Forelimb muscle (tissue), 1 donor: ENCODE measurements around the gene ACAA2. TPM values are rescaled to one million over a fixed set of nuclear protein-coding genes. Genes with fewer than 3 reads are reported as not detected.

Experiments used
- DNase-seq: peaks from one replicate; pipeline ENCODE4 v3.0.0-alpha.2; 2013; ENCODE audit warnings: low read depth
- polyA plus RNA-seq: library from polyadenylated mRNA; unstranded; fragments of 120-200 nt; gene quantifications from one replicate; pipeline ENCODE4 v1.2.1, GENCODE V29; 2013; ENCODE audit not compliant: insufficient read length

ACAA2 gene
- polyA plus RNA-seq, 1 donor: 77.5 TPM

- no peak for DNase-seq
These were observed 70.2 kb downstream of the ACAA2 start for GRCh38 chr18:49743117-49743567.

DNA sequence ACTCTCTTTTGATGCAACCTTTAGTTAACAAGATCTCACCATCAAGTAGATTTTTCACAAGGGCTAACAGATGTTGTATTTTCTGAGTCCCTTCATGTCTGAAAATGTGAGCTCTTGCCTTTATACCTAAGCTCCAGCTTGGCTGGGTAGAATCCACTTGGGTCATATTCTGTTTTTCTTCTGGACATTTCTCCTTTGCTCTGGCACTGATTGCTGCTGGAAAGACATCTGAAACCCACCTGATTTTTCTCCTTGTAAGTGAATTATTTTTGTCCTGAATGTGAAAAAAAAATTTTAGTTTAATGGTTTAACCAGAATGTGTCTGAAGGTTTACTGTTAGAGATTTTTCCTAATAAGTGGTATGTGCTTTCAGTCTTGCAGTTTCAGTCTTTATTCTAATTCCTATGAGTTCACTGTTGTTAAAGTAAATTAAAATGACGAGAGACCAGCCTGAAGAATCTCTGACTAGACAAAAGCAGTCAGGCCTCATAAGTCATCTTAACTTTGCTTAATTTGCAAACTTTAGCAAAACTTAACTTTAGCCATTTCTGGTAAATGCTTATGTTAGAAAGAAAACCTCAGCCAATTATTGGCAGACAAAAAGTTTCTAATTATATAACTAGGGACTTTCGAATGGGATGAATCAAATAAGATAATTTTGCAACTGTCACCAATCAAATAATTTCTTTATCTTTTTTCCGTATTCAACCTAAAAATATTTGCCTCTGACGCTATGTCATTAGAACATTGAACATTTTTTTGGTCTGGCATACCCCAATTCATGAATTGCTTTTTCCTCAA, 70.8 kb downstream of the ACAA2 start:
- no peak for DNase-seq

GRCh38 chr18:49739275-49739674, 74.1 kb downstream of the ACAA2 start:
- DNase-seq: no peak

- DNase-seq: no peak
These were observed 74.6 kb downstream of the ACAA2 start for GRCh38 chr18:49738721-49739120.

DNA sequence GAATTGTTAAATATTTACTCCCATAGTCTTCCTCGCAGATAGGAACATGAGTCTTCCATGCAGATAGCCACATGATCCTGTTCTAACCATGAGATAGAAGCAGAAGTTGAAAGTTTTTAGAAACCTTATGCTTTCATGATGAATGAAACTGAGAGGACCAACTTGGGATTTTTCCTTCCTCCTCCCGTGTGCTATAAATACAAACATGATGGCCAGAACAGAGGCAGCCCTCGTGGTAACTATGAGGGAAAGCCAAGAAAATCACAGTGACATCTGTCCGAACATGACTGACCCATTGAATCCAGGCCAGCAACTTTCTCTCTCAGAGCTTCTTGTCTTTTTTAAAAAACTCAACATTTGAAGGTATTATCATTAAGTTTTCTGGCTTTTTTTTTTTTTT, 78.5 kb downstream of the ACAA2 start:
- no peak for DNase-seq

DNA sequence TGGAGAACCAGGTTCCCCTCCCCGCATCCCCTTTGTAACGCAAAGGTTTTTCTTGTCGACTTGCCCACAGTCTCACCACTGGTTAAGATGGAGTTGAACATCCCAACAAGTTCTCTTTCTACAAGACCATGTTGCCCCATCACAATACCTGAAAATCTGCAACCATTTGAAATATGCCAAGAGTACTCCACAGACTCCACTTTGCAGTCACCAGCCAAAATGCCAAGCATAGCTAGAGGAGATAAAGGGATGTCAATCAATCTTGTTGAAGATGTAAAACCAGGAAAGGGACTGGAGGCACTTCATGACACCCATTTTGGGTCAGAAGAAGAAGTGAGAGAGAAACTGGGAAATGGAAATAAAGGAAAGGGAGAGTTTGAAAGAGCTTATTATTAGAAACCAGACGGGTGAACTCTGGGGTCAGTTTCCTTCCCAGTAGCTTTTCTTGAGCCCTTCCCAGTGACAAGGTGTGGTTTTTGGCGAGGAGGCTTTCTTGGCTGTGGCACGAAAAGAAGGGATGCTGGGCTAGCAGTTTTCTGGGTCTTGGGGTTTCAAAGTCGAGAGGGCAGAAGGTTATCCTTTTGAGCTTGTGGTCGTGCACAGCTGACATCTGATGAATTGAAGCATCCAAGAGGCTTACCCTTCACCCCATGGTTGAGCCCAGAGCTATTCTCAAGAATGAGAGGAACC, 79.3 kb downstream of the ACAA2 start:
- no peak for DNase-seq

DNA sequence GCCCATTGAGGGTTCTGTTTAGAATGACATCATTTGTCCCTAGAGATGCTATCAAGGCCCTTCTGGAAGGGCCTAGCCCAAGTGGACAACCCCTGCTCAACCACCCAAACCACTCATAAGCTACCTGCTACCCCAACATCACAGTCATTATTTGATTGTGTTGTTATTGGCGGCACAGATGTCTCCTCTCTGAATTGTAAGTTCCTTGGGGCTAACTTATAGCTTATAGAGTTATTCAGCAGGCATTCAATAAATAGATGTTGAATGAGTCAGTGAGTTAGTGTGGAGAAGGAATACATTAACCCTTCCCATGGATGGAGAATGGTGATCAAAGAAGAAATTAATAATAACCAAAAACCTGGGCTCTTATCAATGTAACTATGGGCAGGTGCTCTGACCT, 80.0 kb downstream of the ACAA2 start:
- DNase-seq: no peak
